Cardiac fibroblast (primary cell): ENCODE measurements around the gene DDC.

Experiments
- DNase-seq, 2 donors: peaks; one replicate each; pipeline versions ENCODE4 v3.0.0 to v3.0.0-alpha.2; 2010; ENCODE audit warnings: low read depth in 2 of 2
- H3K4me3 ChIP-seq, 2 donors: replicated peaks in 1 of 2; 1 replicate in 1 of 2; 2 replicates in 1 of 2; pipeline ENCODE4 v1.5.1; 2011; ENCODE audit warnings: low read depth in 2 of 2, low read length in 2 of 2, mild to moderate bottlenecking in 2 of 2, moderate library complexity in 1 of 2
- TF ChIP-seq, protein P1 (sequence below): IDR thresholded peaks from one replicate; pipeline ENCODE4 v1.5.1; 2011; ENCODE audit warnings: low read depth, mild to moderate bottlenecking, low read length, inconsistent platforms

DDC gene

DNA sequence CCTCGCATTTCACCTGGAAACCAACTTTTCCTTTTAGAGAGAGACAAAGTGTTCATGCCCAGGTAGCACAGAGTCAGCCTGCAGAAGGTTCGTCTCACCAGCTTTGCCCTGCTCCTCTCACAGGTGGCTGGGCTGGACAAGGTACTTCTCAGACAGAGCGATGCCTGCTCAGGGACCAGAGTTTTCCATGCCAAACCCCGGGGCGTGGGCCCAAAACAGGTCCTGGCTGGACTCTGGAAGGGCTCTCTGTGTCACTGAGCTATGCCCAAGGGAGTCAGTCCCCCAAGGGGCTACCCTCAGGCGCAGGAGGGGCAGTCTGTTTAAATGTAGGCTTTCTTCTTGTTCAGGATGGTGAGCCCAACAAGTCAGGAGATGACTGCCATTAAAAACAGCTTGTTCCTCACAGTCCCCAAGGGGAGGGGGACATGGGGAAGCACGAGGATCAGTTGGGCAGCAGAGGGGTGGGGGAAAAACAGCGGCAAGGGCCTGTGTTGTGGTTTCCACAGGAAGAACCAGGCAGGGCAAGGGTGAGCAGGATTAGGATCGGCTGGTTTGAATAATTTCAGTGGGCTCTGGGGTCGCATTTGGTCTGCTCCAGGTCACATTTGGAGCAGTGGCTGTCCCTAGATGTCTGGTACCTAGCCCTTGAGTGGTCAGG is 59.5 kb downstream of the DDC start:
- TF ChIP-seq, protein P1, sequence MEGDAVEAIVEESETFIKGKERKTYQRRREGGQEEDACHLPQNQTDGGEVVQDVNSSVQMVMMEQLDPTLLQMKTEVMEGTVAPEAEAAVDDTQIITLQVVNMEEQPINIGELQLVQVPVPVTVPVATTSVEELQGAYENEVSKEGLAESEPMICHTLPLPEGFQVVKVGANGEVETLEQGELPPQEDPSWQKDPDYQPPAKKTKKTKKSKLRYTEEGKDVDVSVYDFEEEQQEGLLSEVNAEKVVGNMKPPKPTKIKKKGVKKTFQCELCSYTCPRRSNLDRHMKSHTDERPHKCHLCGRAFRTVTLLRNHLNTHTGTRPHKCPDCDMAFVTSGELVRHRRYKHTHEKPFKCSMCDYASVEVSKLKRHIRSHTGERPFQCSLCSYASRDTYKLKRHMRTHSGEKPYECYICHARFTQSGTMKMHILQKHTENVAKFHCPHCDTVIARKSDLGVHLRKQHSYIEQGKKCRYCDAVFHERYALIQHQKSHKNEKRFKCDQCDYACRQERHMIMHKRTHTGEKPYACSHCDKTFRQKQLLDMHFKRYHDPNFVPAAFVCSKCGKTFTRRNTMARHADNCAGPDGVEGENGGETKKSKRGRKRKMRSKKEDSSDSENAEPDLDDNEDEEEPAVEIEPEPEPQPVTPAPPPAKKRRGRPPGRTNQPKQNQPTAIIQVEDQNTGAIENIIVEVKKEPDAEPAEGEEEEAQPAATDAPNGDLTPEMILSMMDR: no peak
- no peak for DNase-seq
- H3K4me3 ChIP-seq: no peak overlapping the region

DNA sequence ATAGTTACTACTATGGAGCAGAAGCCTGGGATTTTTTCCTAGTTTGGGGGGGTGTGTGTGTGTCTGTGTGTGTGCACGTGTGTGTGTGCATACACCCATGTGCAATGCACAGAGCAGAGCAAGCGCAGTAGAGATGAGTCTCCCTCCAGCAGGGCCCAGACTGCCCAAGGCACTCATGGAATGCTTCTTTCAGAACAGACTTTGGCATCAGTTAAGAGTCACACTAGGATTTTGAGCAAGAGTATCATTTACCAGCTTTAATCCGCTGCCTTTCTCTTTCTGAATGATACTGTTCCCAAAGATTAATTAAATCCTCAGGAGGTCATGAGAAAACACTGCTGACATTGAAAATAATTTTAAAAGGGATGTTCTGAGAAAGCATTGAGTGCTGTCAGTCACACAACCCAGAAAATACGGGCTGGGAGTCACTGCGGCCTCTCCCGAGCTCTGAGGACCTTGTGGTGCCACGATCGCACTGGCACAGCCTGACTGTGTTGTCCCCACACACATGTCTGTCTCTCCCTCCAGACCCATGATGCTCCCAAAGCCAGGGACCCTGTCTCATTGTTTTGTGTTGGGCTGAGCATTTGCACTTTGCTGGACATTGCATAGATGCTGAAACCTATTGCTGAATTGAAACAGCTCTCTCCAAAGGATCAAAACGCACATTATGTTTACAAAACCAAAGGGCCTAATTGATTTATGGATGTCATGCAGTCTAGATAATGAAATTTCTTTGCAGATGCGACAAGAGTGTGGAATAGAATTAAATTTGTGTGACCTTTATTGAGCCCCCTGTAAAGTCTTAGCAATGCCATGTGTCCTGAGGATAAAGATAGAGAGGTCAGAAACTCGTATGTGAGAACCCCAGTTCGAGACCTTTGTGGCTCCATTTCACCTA is 60.3 kb downstream of the DDC start:
- peak in 1 of 2 donors; percentile 44 for DNase-seq
- H3K4me3 ChIP-seq: no peak overlapping the region
- TF ChIP-seq, protein P1: no peak

DNA sequence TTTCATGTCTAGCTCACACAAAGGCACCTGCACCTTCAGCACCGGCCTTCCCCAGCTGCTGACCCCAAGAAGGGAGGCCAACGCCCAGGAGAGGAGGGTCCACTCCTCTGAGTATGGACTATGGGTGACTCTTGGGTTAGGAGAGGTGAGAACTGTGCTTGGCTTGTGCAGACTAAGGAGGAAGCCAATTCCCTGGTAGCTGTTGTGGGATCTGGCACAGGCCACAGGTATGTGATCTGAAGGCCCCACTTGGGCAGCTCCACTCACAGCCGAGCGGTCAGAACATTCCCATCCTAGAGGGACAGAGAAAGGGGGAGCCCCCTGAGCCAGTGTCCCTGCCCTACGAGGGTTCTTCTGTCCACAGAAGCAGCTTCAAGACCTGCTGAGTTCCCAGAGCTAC is 62.3 kb downstream of the DDC start:
- H3K4me3 ChIP-seq: no peak overlapping the region
- peak; percentile 40 to 51 for DNase-seq
- TF ChIP-seq, protein P1: no peak

DNA sequence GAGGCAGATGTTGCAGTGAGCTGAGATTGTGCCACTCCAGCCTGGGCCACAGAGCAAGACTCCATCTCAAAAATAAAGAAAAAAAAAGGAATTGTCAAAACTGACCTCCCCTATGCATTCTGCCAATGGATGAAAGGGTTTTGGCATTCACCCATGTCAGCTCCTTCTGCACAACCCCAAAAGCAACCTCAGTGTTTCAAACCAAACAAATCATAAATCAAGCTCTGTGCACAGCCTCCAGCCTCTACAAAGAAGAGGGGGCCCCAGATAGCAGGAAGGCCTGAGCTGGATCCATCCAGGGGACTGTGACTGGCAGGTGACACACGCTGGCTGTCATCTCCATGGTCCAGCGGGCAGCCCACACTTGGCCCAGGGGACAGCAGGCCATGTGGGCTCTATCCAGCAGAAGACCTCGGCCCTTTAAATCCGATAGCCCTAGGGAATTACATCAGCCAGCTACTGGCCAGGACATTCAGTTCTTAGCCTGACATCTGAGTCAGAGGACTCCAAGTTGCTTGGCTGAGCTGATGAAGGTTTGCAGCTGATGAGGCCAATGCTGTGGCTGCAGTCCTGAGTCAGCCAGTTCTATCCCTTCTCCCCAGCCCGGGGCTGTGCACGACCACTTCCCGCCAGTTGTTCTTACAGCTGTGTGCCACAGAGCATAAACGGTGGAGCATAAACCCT is 63.1 kb downstream of the DDC start:
- TF ChIP-seq, protein P1: no peak
- H3K4me3 ChIP-seq: peak overlapping the region; percentile 9

DNA sequence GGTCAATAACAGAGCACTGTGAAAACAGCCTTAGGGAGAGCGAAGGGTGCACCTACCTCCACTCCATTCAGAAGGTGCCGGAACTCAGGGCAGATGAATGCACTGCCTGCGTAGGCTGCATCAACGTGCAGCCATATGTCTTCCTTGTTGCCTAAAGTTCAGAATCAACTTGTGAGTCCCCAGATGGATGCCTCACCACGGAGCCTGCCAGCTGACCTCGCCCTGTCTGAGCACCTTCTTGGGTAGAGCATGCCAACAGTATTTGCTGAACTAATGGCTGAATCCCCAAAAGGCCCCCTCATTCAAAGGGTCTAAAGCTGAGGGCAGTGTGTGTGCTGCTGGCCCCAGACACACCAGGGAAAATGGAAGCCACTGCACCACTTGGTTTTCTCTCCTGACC is 66.1 kb downstream of the DDC start:
- no peak overlapping the region for H3K4me3 ChIP-seq
- TF ChIP-seq, protein P1: no peak
- DNase-seq: no peak

More for the DNA sequence above, 63.1 kb downstream of the DDC start:
- peak; percentile 97 to 98 for DNase-seq

DNA sequence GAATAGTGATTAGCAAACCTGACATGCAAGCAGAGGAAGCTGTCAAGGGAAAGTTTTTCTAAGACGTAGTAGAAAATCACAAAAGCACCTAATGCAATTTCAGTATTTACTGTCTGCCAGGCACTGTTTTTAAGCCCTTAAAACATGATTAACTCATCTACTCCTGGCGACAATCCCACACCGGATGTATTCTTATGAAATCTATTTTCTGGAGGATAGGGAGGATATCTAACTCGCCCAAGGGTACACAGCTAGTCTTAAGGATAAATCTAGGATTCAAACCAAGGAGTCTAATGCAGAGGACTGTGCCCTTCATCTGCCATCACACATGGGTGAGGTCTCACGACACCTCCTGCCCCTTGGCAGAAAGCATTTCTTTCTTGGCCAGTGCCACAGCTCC is 67.2 kb downstream of the DDC start:
- no peak overlapping the region for H3K4me3 ChIP-seq
- DNase-seq: peak; percentile 81 to 85
- TF ChIP-seq, protein P1: no peak
